ENCODE results near the gene APOL4.

- TF ChIP-seq CTCF (IDR thresholded peaks at IDR 0.05) (no peak), POLR2A (IDR thresholded peaks at IDR 0.05) (no peak)
These were observed 10.3 kb downstream of the APOL4 start for GRCh38 chr22:36191106-36191836.

Data from sigmoid colon (tissue), 3 donors.